IPS-18a (cell line): Measurements from ENCODE around the gene SRRM3.
"Not testable (repeated sequence)": the region's sequence is repeated elsewhere in the genome, so short reads cannot be mapped to it uniquely, and the experiment has no call there.

Experiments used
- H3K27ac ChIP-seq: one replicate; pipeline ENCODE4 v1.5.1; 2013; ENCODE audit warnings: low read length
- H3K27me3 ChIP-seq: one replicate; pipeline ENCODE4 v1.6.1; 2013; ENCODE audit warnings: mild to moderate bottlenecking, low read length; ENCODE audit not compliant: control insufficient read depth, insufficient read depth
- H3K36me3 ChIP-seq: one replicate; pipeline ENCODE4 v1.6.1; 2013; ENCODE audit warnings: low read depth, low read length; ENCODE audit not compliant: control insufficient read depth
- H3K4me1 ChIP-seq: one replicate; pipeline ENCODE4 v1.6.1; 2013; ENCODE audit warnings: low read depth, low read length; ENCODE audit not compliant: control insufficient read depth
- H3K4me3 ChIP-seq: one replicate; pipeline ENCODE4 v1.5.1; 2013; ENCODE audit warnings: low read length
- H3K9ac ChIP-seq: one replicate; pipeline ENCODE4 v1.6.1; 2013; ENCODE audit warnings: mild to moderate bottlenecking, low read length, moderate library complexity
- H3K9me3 ChIP-seq: one replicate; pipeline ENCODE4 v1.6.1; 2013; ENCODE audit warnings: low read depth, low read length; ENCODE audit not compliant: control insufficient read depth

The SRRM3 gene

DNA sequence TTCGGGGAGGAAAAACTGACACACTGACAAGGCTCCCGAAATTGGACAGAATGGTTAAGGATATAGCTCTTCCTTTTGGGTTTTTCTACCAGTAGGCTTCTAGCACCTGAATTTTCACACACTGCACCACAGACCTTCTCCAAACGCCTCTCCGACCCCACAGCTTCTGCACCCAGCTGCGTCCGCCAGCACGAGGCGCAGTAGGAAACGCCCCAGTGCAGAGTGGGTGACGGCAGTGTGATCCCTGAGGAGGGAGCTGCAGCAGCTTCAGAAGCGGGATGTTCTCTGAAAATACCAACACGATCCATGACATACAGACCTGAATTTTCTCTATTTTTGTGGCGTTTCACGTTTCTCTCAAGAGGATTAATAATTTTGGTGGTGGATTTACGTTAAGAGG, 126.7 kb downstream of the SRRM3 start:
- H3K36me3 ChIP-seq, result peaks cover 57% of the 10 kb centered on the region
- H3K4me1 ChIP-seq, result no peaks in the 10 kb centered on the region
- no peak overlapping the region for H3K27ac ChIP-seq
- H3K27me3 ChIP-seq, result no peaks in the 10 kb centered on the region
- H3K9ac ChIP-seq, result no peak overlapping the region
- no peak overlapping the region for H3K4me3 ChIP-seq
- H3K9me3 ChIP-seq, result no peaks in the 10 kb centered on the region

DNA sequence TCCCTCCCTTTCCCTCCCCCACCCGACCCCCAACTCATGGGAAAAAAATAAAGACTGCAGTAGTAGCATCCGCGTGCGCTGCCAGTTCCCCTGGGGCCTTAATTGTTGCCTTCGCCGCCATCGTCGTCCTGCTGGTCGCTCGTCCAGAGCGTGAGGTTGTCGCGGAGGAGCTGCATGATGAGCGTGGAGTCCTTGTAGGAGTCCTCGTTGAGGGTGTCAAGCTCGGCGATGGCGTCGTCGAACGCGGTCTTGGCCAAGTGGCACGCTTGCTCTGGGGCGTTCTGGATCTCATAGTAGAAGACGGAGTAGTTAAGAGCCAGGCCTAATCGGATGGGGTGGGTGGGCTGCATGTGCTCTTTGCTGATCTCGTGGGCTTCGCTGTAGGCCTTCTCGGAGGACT, 127.8 kb downstream of the SRRM3 start:
- no peak overlapping the region for H3K4me3 ChIP-seq
- H3K27ac ChIP-seq, result no peak overlapping the region
- H3K9ac ChIP-seq, result no peak overlapping the region
- no peaks in the 10 kb centered on the region for H3K27me3 ChIP-seq
- H3K9me3 ChIP-seq, result no peaks in the 10 kb centered on the region
- peaks cover 55% of the 10 kb centered on the region for H3K36me3 ChIP-seq
- H3K4me1 ChIP-seq, result no peaks in the 10 kb centered on the region

DNA sequence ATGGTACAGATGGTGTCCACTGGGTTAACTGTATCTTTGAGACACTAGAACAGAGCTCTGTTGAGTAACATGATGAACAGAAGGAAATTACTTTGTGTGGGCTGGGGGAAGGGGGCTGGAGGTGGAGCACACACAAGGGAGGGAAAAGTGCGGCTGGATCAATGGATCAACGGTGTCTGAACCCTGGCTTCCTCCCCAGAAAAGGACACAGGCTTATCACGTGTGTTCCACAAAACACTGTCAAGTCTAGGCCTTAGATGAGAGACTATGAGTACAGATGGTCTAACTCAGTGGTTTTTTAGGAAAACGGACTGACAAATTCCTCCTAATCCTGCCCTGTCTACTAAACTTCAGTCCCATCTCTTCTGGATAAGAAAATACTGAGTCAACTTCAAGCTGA, 128.6 kb downstream of the SRRM3 start:
- Histone ChIP-seq H3K9ac (no peak overlapping the region), H3K4me3 (no peak overlapping the region), H3K36me3 (peaks cover 51% of the 10 kb centered on the region), H3K27ac (no peak overlapping the region), H3K27me3 (no peaks in the 10 kb centered on the region), H3K9me3 (no peaks in the 10 kb centered on the region), H3K4me1 (no peaks in the 10 kb centered on the region)

DNA sequence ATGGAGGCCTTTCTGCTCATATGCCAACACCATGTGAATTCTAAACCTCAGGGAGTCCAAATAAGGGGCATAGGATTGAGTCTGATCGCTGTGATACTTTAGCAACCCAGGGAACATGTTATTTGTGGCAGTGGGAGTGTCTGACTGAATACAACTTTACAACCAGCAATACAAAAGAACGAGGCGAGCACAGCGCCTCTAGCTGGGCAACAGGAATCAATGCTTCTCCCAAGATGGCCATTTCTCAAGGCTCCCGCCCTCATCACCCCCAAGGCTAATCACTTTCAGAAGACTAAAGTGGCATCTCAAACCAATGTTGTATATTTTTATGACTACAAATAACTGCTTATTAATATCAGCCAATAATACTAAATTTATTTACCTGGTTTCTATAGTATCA, 129.0 kb downstream of the SRRM3 start:
- H3K9me3 ChIP-seq, result no peaks in the 10 kb centered on the region
- no peak overlapping the region for H3K4me3 ChIP-seq
- H3K36me3 ChIP-seq, result peaks cover 49% of the 10 kb centered on the region
- no peaks in the 10 kb centered on the region for H3K4me1 ChIP-seq
- H3K27ac ChIP-seq, result no peak overlapping the region
- H3K9ac ChIP-seq, result no peak overlapping the region
- no peaks in the 10 kb centered on the region for H3K27me3 ChIP-seq

DNA sequence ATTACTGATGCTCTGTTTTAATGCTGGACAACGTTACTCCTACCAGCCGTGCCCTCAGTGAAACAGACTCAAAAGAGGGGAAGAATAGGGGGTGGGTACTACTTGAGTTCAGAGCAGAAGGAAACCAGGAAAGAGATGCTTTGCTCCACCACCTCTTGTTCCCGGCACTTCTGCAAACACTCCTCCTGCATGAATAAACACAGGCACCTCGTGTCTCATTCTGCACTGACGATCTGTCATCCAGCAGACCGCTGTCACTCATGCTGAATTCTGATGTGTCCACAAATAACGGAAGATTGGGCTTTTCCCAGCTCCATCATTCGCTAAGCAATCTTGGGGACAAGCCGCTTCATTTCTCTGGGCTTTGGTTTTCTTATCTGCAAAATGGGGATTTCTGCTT, 130.4 kb downstream of the SRRM3 start:
- Histone ChIP-seq H3K36me3 (peaks cover 42% of the 10 kb centered on the region), H3K27ac (no peak overlapping the region), H3K27me3 (no peaks in the 10 kb centered on the region), H3K4me3 (no peak overlapping the region), H3K4me1 (no peaks in the 10 kb centered on the region), H3K9ac (no peak overlapping the region), H3K9me3 (no peaks in the 10 kb centered on the region)

DNA sequence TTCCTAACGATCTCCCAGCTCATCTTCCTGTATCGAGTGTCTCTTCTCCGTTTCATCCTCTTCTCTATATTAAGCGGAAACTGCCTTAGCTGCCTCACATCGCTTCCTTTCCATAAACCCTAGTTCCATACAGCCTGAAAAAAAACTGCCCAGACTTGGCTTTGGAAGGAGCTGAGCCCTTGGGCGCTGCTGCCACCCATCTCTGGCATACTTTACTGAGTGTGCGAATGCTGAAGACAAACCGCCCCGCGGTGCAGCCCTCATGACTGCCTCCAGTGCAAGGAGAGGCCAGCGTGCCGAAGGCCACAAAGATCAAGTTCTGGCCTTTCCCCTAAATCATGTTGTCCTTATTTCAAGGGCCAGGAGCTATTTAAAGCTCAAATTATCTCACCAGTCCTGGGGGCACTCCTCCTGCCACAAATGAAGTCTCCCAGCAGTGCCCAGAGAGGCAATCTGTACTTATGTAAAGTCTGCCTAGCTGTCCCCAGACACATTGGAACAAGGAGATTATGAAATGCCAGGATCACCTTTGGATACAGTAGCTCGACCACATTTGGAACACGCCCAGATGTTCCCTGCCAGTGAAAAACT, 131.9 kb downstream of the SRRM3 start:
- Histone ChIP-seq H3K27ac (no peak overlapping the region), H3K36me3 (peaks cover 29% of the 10 kb centered on the region), H3K9me3 (no peaks in the 10 kb centered on the region), H3K4me3 (no peak overlapping the region), H3K9ac (no peak overlapping the region), H3K4me1 (no peaks in the 10 kb centered on the region), H3K27me3 (no peaks in the 10 kb centered on the region)

DNA sequence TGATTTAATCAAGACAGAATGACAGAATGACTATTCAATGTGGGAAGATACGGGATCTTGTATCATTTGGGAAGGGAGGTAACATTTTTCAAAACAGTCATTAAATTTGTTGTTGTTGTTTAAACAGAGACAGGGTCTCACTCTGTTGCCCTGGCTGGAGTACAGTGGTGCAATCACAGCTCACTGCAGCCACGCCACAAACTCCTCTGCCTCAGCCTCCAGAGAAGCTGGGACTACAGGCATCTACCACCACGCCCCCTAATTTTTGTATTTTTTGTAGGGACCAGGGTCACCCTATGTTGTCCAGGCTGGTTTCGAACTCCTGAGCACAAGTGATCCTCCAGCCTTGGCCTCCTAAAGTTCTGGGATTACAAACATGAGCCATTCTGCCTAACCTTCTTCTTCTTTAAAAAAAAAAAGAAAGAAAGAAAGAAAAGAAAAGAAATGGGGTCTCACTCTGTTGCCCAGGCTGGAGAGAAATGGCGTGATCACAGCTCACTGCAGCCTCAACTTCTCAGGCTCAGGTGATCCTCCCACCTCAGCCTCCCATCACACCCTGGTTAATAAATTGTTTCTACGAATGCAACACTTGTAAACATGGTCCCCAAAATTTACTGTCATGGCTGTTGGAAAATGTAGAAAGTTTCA, 132.7 kb downstream of the SRRM3 start:
- no peaks in the 10 kb centered on the region for H3K27me3 ChIP-seq
- no peak overlapping the region for H3K27ac ChIP-seq
- no peaks in the 10 kb centered on the region for H3K9me3 ChIP-seq
- H3K4me1 ChIP-seq, result no peaks in the 10 kb centered on the region
- H3K9ac ChIP-seq, result no peak overlapping the region
- H3K36me3 ChIP-seq, result peaks cover 24% of the 10 kb centered on the region
- no peak overlapping the region for H3K4me3 ChIP-seq

DNA sequence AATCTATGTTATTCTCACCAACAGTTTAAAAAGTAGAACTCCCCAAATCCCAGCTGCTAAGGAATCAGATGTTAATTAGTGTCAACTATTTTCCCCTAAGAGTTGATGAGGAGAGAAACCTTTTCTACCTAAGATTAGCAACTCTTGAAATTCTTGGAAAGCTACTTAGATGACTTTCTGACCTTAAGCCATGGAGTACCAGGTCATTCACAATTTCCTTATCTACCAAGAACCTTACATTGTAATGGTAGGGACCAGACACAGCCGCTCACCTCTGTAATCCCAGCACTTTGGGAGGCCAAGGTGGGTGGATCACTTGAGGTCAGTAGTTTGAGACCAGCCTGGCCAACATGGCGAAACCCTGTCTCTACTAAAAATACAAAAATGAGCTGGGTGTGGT, 133.7 kb downstream of the SRRM3 start:
- not testable (repeated sequence) for H3K4me1 ChIP-seq, H3K9ac ChIP-seq, H3K4me3 ChIP-seq, H3K27me3 ChIP-seq, H3K27ac ChIP-seq, H3K9me3 ChIP-seq
- H3K36me3 ChIP-seq, result peaks cover 15% of the 10 kb centered on the region

DNA sequence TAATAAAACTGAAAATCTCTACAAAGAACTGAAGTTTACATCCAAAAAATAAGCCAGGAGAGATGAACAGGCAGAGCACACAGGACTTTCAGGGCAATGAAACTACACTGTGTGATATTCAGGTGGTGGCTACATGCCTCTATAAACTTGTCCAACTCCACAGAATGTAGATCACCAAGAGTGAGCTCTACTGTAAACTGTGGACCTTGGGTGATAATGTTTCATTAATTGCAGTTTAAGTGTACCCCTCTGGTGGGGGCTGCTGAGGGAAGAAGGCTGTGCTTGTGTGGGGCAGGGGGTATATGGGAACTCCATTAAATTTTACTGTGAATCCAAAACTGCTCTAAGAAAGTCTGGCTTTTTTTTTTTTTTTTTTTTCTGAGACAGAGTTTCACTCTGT, 134.4 kb downstream of the SRRM3 start:
- H3K36me3 ChIP-seq, result peaks cover 15% of the 10 kb centered on the region
- no peak overlapping the region for H3K27ac ChIP-seq

More for the DNA sequence above, 134.4 kb downstream of the SRRM3 start:
- no peaks in the 10 kb centered on the region for H3K27me3 ChIP-seq
- H3K4me3 ChIP-seq, result no peak overlapping the region
- no peaks in the 10 kb centered on the region for H3K9me3 ChIP-seq
- no peaks in the 10 kb centered on the region for H3K4me1 ChIP-seq
- no peak overlapping the region for H3K9ac ChIP-seq
